GM18517 (cell line): ENCODE data around the gene CYGB.
"Not testable (repeated sequence)": the region's sequence is repeated elsewhere in the genome, so short reads cannot be mapped to it uniquely, and the experiment has no call there.

ENCODE experiments used
- ATAC-seq: cut with Tn5 transposase; IDR thresholded peaks from one replicate; pipeline ENCODE4 v1.9.1; 2021; ENCODE audit warnings: mild to moderate bottlenecking, moderate library complexity; ENCODE audit not compliant: unreplicated experiment

CYGB gene

DNA sequence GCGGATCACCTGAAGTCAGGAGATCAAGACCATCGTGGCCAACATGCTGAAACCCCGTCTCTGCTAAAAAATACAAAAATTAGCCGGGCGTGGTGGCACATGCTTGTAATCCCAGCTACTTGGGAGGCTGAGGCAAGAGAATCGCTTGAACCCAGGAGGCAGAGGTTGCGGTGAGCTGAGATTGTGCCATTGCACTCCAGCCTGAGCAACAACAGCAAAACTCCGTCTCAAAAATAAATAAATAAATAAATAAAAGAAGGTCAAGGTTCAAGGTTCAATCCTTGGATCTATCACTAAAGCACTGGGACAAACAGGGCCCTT, 12.0 kb downstream of the CYGB start:
- ATAC-seq: not testable (repeated sequence)

DNA sequence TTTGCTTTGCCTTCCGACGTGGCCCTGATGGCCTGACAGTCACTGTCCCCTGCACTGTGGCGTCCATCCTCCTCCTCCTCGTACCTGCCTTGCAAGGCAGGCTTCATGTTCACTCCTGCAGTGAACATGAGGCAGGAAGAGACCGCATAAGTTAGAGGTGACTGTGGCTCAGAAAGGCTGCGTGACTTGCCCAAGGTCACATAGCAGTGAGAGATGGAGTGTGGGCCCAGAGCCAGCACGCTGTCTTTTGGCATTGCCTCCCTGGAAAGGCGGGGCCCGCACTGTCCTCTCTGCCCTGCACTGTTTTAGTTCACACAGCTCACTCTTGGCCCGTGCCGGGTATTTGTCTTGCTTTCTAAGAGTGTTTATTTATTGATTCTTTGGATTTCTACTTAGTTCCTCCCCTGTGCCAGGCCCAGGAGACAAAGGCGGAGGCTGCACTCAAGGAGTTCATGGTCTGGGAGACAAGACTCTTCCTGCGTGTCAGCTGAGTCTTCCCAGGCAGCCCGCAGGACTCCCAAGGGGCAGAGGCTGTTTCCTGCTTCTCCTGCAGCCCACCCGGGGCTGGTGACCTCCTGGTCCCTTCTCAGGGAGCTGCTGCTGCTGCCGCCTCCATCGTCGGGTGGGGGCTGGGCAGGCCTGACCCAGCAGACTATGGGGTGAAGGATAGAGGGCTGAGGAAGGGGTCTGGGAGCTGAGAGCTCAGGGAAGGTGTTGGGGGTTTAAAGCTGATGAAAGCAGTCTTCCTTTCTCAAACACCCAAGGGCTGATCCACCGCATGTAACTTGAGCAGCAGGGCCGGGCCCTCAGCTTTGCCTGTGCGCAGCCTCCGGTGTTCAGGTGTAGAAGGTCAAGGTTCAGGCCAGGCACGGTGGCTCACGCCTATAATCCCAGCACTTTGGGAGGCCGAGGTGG, 12.7 kb downstream of the CYGB start:
- ATAC-seq: no peak

DNA sequence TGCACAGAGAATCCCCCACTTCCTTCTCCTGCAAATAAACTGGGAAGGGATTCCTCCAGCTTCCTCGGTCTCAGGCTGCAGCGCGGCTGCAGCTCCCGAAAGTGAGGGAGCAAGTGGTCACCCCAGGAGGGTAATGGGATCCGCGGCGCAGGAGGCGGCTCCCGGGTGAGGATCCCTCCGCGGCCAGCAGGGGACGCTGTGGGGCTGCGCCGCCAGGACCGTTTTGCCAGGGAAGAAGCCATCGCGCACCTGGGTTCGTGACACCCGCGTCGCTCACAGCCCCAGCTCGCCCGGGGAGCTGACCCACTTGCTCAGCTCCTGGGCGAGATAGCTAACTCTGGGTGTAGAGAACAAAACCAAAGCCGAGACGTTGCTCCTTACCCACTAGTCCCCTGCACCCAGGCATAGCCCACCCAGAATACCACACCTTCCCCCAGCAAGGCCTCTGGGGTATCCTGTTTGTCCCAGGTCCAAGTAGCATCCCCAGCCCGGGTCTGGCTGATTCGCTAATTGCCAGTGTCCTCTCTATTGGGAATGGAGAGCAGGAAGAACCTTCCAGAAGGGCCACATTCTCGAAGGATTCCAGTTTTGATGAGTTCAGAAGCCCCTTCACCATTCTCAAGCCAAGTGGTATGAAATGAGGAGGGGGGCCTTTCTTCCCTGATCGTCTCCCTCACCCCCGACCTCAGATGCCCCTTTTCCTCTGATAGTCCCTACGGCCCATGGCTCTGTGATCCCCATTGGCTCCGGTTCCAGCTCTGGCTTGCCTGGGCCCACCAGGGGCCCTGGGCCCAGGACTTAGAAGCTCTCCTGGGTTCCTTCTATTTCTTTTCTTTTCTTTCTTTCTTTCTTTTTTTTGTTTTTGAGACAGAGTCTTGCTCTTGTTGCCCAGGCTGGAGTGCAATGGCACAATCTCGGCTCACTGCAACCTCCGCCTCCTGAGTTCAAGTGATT, 14.1 kb downstream of the CYGB start:
- no peak for ATAC-seq

- not testable (repeated sequence) for ATAC-seq
Observed at GRCh38 chr17:76521683-76522082, 15.8 kb downstream of the CYGB start.

- ATAC-seq: no peak
Observed at GRCh38 chr17:76521262-76521661, 16.2 kb downstream of the CYGB start.

DNA sequence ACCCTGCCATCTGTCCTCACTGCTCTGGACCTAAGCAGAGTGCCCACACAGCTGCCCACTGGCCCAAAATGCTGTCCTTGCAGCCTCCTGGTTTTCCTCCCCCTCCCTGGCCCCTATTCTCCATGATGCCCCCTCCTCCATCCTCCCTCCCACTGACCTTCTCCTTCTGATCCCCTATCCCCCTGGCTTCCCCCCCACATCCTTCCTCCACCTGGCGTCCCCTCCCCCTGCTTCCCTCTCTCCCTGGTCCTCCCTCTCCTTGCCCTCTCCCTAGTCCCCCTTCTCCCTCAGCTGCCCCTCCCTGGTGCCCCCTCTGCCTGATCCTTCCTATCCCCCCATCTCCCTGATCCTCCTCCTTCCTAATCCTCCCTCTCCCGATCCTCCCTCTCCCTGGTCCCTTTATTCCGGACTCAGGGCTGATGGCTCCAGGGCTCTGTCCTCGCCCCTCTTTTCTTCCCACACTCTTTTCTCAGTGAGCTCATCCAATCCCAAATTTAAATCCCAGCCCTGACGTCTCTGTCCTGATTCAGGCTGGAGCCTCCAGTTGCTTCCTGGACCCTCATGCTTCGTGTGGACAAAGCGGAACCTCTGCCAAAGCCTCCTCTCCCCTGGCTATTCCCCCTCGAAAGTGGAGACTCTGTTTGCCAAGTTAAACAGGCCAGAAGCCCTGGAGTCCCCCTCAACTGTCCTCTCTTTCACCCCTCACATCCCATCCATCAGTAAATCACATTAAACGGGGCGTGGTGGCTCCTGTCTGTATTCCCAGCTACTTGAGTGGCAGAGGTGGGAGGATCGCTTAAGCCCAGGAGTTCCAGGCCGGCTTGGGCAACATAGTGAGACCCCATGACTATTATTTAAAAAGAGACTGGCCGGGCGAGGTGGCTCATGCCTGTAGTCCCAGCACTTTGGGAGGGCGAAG, 18.2 kb downstream of the CYGB start:
- ATAC-seq: no peak

DNA sequence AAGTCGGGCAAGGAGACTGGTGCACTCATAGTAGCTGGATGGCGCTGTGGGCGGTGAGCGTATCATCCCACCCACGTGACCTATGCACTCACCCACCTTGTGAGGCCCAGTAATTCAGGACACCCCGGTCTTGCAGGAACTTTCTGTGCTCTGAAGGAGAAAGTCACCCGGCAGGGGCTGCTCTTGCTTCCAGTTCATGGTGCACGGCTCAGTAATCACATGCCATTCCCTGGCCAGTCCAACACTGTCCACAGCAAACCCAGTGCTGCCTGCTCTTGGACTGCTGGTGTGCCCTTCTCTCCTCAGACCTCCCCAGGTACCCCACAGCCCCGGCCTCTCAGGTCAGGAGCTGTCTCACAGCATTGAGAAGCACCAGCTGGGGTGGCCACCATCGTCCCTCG, 19.9 kb downstream of the CYGB start:
- ATAC-seq: no peak

DNA sequence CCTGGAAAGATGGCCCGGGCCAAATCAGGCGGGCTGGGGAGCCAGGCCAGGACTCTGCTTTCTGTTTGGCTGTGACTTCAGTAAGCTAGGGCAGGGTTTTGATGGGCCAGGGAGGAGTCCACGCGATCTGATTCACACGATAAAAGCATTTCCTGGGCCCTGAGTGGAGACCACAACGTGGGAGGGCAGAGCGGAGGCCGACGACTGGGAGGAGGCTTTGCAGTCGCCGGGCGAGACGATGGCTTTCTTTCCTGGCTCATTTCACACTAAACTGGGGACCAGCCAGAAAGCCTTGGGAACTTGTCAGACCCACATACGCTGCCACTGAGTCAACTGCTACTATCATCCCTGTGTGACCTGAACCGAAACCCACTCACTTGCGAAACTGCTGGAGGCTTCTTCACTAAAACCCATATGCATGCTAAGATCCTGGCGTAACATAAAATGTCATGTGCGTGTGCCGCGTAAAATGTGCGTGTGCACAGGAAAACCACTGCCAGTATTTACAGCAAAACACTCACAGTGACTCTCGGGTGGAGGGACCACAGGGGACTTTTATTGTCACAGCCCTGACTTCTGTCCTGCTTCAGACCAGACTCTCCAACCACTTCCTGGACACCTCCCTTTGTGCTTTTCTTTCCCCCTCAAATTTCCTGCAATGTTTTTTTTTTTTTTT, 22.1 kb downstream of the CYGB start:
- no peak for ATAC-seq

DNA sequence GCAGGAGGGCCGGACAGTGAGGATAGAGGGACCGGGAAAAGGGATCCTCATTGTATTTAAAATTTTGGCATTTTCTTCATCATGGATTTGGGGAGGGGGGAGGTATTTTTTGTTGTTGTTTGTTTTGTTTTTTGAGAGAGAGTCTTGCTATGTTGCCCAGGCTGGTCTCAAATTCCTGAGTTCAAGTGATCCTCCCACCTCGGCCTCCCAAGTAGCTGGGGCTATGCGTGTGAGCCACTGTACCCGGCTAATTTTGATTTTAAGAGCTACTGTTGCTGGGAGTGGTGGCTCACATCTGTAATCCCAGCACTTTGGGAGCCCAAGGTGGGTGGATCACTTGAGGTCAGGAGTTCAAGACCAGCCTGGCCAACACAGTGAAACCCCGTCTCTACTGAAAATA, 23.2 kb downstream of the CYGB start:
- ATAC-seq: not testable (repeated sequence)

DNA sequence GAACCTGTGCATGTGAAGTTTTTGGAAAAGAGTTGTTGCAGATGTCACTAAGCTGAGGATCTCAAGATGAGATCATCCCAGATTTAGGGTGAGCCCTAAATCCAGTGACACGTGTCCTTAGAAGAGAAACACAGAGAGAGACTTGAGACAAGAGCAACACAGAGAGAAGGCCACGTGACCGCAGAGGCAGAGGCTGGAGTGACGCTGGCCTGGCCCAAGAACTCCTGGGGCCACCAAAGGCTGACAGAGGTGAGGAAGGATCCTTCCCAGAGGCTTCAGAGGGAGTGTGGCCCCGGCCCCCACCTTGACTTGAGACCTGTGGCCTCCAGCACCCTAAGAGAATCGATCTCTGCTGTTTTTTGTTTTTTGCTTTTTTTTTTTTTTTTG, 24.2 kb downstream of the CYGB start:
- ATAC-seq: no peak

GRCh38 chr17:76512366-76513305, 24.9 kb downstream of the CYGB start:
- no peak for ATAC-seq

GRCh38 chr17:76511668-76512365, 25.7 kb downstream of the CYGB start:
- no peak for ATAC-seq

GRCh38 chr17:76510831-76511244, 26.7 kb downstream of the CYGB start:
- no peak for ATAC-seq

DNA sequence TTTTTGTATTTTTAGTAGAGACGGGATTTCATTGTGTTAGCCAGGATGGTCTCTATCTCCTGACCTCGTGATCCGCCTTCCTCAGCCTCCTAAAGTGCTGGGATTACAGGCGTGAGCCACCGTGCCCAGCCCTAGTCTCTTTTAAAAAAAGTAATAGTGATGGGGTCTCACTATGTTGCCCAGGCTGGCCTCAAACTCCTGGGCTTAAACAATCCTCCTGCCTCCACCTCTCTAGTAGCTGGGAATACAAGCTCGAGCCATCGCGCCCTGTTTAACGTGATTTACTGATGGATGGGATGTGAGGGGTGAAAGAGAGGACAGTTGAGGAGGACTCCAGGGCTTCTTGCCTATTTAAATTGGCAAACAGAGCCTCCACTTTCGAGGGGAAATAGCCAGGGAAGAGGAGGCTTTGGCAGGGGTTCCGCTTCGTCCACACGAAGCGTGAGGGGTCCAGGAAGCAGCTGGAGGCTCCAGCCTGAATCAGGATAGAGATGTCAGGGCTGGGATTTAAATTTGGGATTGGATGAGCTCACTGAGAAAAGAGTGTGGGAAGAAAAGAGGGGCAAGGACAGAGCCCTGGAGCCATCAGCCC, 28.9 kb downstream of the CYGB start:
- ATAC-seq: not testable (repeated sequence)

DNA sequence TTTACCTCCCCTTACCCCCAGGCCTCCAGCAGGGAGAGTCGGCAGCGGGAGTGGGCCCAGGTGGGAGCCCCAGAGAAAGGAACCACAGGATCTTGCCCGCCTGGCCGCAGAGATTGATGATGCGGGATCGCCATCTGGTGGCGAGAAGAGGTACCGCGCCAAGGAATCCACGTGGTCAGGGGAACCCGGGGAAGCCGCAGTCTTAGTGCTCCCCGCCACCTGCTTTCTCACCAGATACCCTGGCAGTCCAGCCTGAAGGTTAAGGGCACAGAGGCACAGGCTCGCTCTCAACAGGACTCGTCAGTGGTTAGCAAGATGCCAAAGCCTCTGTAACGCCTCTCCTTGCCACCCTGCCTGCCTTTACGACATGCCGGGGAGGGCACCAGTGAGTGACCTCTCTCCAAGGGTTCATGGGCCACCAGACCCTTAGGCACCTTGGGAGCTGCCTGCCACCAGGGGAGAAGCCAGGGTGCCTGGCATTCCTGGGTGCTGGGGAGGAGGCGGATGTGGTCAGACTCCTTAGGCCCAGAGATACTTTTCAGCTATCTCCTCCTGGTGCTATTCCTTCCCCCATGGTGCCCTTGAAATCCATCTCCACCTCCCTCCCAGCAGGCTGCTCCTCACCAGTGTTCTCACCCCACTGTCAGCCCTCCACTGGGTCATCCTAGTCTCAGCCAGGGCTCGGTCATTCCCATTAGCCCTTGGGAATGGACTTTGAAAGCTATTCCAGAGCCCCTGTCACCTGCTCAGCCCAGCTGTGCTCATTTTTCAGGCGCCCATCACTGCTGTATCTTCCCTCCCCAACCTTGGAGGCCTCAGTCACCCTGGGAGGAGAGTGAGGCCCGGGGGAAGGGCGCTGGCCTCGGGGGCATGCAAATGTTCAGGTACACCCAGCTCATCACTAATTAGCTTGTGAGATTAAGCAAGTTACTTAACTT, 30.8 kb downstream of the CYGB start:
- ATAC-seq: peak; percentile 58

GRCh38 chr17:76504117-76504516, 33.4 kb downstream of the CYGB start:
- ATAC-seq: no peak
